Stimulated activated CD8-positive, alpha-beta memory T cell treated with anti-CD3 and anti-CD28 coated beads, Interleukin-7, amount 100 ng/mL, for 4 hours (primary cell): ENCODE data around the gene APOL4.
"Not testable (repeated sequence)": the region's sequence is repeated elsewhere in the genome, so short reads cannot be mapped to it uniquely, and the experiment has no call there.

Experiments
- DNase-seq, 2 donors: peaks; one replicate each; pipeline ENCODE4 v3.0.0-alpha.2; 2020; ENCODE audit warnings: low read depth in 2 of 2

The APOL4 gene

DNA sequence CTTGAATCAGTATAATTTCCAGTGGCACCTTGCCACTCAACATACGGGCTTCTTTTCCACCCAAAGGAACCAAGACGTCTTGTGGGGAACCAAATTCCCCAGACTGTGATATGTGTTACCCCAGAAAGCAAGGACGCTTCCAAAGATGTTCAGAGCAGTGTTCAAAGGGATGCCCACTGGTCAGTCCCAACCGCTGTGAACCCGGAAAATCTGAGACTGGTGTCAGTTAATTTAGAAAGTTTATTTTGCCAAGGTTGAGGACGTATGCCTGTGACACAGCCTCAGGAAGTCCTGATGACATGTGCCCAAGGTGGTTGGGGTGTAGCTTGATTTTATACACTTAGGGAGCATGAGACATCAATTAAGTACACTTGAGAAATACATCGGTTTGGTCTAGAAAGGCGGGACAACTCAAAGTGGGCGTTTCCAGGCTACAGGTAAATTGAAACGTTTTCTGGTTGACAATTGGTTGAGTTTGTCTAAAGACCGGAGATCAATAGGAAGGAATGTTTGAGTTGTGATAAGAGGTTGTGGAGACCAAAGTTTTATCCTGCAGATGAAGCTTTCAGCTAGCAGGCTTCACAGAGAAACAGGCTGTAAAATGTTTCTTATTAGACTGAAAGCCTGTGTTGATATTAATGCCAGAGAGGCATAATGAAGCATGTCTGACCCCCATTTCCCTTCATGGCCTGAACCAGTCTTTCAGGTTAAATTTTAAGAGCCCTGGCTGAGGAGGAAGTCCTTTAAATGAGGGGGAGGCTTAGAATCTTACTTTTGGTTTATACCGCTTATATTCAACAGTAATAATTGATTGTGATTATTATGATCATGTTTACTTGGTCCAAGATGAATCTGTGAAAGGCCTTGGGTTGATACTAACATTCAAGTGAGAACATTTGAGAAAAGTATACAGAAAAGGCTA is 47.8 kb downstream of the APOL4 start:
- no peak for DNase-seq

DNA sequence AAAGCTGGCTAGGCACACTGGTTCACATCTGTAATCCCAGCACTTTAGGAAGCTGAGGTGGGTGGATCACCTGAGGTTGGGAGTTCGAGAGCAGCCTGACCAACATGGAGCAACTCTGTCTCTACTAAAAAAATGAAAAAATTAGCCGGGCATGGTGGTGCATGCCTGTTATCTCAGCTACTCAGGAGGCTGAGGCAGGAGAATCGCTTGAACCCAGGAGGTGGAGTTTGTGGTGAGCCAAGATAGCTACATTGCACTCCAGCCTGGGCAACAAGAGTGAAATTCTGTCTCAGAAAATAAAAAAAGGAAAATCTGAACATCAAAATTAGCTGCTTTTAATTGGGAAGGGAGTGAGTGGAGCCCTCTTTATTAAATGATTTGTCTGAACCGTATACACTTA is 48.8 kb downstream of the APOL4 start:
- DNase-seq: not testable (repeated sequence)

DNA sequence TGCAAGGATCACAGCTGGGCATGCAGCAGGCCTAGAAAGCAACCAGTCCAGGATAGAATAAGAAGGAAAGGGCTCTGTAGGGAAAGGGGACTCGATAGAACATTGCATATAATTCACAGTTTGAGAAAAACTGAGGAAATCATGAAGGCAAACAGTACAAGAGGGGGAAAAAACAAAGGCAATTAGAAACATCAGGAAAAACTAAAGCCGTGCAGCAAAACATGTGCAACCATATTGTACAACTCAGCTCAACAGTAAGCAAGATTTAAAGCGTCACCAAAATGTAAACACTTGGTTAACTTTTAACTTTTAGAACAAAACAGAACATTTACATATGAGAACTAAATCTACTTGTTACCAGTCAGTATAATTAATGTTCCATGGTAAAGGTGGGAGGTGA is 49.5 kb downstream of the APOL4 start:
- DNase-seq: no peak

DNA sequence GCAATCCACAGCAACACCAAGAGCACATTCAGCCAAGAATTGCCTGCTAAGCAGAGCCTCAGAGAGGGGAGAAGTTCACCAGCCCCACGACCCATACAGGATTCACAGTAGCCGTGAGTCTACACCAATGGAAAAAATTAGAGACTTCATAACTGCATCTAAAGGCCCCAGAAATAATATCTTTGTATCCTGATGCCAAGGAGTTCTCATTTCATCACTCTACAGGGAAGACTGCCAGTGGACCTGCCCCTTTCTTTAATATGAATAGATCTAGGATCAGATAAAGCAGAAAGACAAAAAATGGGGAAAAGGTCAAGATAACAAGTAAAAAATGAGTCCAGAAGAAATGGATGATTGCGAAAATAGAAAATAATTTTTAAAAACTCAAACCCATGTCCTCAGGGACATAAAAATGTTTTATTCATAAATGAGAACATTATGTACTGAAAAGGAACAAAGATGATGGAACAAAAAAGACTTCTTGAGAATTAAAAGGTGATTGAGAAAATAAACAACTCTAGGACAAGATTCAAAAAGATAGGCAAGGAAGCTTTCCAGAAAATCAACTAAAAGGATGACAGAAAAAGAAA is 50.5 kb downstream of the APOL4 start:
- DNase-seq: no peak

DNA sequence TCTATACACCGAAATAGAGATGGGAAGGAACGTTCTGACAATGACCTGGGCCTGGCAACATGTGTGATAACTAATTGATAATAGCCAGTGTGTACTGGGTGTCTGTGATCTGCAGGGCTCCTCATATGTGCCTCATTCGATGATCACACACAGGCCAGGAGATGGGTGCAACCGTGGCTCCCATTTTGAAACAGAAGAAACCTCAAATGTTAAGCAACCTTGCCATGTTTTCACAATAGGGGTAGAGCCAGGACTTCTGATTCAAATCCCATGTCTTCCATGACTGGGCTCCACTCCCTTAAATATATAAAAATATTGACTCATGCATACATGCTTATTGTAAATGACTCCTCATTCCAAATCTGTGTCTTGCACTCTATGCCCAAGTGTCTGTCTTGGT is 52.2 kb downstream of the APOL4 start:
- DNase-seq: no peak

DNA sequence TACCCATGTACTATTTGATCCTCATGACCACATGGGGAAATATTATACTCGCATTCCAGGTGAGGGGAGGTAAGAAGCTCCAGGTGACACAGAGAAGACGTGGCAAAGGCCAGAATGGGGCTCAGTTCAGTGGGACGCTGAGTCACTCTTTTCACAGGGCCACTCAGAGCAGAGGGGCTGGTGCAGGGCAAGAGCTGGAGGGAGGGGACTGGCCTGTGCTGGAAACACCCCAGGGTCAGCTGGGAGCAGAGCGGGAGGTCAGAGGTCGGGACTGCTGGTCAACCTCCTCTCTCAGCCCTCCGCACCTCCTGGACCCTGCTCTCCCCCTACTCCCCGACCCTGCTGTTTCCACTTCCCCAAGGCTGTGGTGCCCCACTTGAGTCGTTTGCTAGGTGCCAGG is 53.2 kb downstream of the APOL4 start:
- DNase-seq: no peak

DNA sequence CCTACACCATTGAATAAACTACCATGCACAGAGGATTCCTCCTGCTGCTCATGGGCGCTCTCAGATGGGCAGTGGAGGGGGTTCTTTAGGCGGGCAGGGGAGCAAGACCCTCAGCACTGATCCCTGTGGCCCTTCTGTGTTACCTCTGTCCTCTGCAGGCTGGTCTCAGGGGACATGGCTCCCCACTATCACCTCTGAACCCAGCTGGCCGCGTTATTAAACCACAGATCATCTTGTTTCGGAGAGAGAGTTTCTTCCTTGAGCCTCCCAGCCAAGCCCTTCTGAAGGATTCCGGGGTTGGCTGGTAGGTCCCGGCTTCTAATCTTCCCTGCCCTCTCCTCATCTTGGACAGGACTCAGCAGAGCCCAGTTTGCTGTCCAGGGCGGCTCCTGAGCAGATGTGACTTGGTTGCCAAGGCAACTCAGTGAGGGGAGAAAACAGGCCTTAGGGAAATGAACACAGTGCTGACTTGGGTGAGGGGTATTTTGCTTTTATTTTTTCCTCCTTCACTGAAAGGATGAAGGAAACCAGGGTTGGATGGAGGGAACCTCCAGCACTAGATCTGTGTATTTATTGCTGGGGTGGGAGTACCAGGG is 54.3 kb downstream of the APOL4 start:
- no peak for DNase-seq

DNA sequence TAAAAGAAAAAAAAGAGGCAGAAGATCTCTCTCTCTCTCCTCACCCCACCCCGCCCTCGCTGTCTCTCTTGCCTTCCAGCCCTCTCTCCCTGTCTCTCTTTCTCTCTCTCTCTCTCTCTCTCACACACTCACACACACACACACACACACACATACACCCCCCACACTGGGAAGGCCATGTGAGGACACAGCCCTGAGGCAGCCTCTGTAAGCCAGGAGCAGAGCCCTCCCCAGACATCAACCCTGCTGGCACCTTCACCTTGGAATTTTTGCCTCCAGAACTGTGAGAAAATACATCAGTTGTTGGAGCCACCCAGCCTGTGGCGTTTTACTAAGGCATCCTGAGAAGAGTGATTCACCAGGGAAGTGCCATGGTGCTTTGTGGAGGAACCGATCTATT is 55.7 kb downstream of the APOL4 start:
- no peak for DNase-seq

DNA sequence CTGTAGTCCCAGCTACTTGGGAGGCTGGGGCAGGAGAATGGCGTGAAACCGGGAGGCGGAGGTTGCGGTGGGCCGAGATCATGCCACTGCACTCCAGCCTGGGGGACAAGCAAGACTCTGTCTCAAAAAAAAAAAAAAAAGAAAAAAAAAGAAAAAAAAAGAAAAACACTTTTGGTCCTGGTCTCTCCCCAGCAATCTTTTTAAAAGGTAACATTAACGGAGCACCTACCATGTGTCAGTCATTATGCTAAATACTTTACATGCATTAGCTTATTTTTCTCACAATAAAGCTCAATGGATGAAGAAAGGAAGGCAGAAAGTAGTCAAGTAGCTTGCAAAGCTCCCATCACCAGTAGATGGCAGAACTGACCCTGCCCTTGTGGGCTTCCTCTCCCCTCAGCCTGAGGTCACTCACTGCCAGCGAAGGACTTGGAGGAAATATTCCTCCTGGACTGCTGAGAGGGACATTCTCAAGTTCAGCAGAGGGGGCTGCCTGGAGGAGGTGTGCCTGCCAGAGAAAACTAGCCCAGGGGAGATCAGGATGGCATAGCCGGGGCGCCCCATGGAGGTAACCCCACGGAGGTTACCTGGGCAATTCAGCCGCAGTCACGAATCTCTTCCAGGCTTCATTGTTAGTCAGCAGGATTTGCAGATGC is 56.6 kb downstream of the APOL4 start:
- no peak for DNase-seq

DNA sequence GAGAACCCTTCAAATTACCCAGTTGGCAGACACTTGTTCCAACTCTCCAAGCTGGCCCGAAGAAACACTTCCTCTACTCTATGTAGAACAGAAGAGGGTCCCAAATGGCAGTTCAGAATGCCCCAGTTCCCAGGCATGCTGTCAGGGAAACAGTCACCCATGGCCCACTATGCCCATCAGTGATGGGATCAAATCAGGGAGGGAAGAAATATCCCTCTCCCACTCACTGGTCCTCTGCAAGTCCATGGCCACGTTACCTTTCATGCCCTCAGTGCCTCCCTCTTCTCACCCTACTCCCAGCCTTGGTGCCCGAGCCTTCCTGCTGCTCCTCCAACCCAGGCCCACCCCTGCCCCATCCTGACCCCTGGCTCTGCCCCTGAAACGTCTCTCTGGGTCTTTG is 57.7 kb downstream of the APOL4 start:
- no peak for DNase-seq

DNA sequence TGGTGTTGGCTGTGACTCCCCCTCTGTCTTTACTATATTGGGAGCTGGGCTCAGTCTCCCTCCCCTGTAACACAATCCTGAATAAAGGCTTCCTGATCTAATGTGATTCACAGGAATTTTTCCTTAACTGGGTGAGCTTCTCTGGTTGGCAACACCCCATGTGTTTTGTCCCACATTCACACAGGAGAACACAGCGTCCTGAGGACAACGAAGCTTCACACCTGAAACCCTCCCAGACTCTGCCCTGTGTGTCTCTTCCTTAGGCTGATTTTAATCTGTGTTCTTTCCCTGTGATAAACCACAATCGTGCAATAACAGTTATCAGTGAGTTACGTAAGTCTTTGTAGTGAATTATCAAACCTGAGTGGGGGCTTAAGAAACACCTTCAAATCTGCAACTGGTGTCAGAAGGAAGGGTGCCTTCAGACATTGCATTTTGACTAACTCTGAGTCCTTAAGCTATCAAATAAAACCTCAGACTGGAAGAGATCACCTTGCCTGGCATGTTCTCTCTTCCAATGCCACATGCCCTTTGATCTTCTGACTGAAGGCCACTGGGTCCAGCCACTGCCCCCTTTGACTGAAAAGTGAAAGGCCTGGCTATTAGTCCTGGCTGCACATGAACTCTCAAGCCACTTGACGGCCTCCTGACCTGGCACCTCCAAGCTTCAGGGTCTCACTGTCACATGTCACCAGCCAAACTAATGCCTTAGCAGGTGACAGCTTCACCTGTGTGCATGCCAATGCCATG is 58.4 kb downstream of the APOL4 start:
- DNase-seq: no peak

DNA sequence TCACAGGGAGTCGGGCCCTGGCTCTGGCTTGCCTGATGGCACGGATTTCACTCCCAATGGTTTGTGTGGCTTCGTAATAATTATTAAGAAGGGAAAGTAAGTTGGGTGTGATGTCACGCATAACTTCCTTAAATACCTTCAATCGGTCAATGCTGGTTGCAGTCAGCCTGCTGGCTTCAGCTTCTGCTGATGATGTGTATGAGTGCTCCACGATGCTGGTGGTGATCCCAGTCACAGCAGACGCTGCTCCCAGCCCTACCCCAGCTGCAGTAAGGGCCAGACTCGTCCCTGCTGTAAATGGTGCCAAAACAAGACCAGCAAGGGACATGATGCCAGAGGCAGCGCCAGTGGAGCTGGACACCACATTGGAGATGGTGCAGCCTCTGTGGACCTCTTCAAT is 60.1 kb downstream of the APOL4 start:
- DNase-seq: no peak
